Measurements from ENCODE around the gene APRT. TPM values are rescaled to one million over a fixed set of nuclear protein-coding genes. Genes with fewer than 3 reads are reported as not detected.

APRT gene
- total and polyA plus RNA-seq, 2 of the 8 experiments (the other 6 are each of a cell fraction or from before 2014, with no cell fraction given), result 221 to 267 TPM

GRCh38 chr16:88803264-88803987, 8.3 kb downstream of the APRT start, which contains the start of gene CDT1 (continued):
- no peak for TF ChIP-seq ATF2 (IDR thresholded peaks at IDR 0.05; ENCODE audit: low read length)
- 0 out of 2 replicates have a peak, but pooled peaks have one; percentile 43 for TF ChIP-seq SP1 (IDR thresholded peaks at IDR 0.05; ENCODE audit: low read depth, low read length)
- no peak for TF ChIP-seq TCF12 (IDR thresholded peaks at IDR 0.05; ENCODE audit: low read depth, low read length)
- no peak for TF ChIP-seq SP2 (IDR thresholded peaks at IDR 0.05; ENCODE audit: low read length)
- TF ChIP-seq CTBP2 (IDR thresholded peaks at IDR 0.05; ENCODE audit: borderline replicate concordance, insufficient read depth, insufficient read length, low read length), result peak; percentile 51
- no peak for TF ChIP-seq CHD2 (IDR thresholded peaks at IDR 0.05; ENCODE audit: low read length)
- no peak for TF ChIP-seq SAP30 (IDR thresholded peaks at IDR 0.05; ENCODE audit: insufficient read depth, insufficient replicate concordance, low read length)
- no peak for TF ChIP-seq CREB1 (IDR thresholded peaks at IDR 0.05)
- no peak for TF ChIP-seq RBBP5 (IDR thresholded peaks at IDR 0.05; ENCODE audit: borderline replicate concordance, low read depth, low read length)
- TF ChIP-seq TBP (IDR thresholded peaks at IDR 0.05; ENCODE audit: low read depth, low read length), result peak; percentile 51; the same call in 1 of the 2 replicates
- TF ChIP-seq GTF2F1 (IDR thresholded peaks at IDR 0.05; ENCODE audit: borderline replicate concordance, low read depth, low read length), result no peak
- TF ChIP-seq RAD21 (IDR thresholded peaks at IDR 0.05 in 1 of 2, conservative IDR thresholded peaks at IDR 0.05 in 1 of 2; ENCODE audit: low read depth in 2 of 2, low read length in 2 of 2), result no peak
- TF ChIP-seq KDM1A (IDR thresholded peaks at IDR 0.05; ENCODE audit: borderline replicate concordance, low read length), result no peak
- TF ChIP-seq JUND (IDR thresholded peaks at IDR 0.05; ENCODE audit: low read length), result peak; percentile 68; the same call in 1 of the 2 replicates

Measured in H1 (cell line).